Measurements from ENCODE around the gene IMMP1L. TPM values are rescaled to one million over a fixed set of nuclear protein-coding genes. Genes with fewer than 3 reads are reported as not detected.

Gene IMMP1L
- polyA plus RNA-seq, 1 donor (not counting 4 experiments of a cell fraction or from before 2014, with no cell fraction given), result 39.8 TPM

DNA sequence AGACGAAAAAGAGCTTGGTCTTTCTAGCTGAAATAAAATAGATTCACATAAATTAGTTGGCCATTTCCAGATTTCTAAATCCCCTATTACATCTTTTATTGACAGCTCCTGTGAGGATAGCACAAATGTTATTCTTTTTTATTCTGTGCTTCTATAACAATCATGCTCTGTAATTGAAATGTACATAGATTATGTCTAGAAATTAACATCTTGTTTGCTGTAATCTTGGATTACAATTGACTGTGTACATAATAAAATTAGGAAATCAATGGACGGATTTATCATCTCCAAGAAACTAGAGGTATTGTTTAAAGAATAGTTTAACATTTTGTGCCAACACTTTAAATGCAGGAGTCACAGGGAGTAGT lies 31.2 kb downstream of the IMMP1L start:
- TF ChIP-seq, protein P1, sequence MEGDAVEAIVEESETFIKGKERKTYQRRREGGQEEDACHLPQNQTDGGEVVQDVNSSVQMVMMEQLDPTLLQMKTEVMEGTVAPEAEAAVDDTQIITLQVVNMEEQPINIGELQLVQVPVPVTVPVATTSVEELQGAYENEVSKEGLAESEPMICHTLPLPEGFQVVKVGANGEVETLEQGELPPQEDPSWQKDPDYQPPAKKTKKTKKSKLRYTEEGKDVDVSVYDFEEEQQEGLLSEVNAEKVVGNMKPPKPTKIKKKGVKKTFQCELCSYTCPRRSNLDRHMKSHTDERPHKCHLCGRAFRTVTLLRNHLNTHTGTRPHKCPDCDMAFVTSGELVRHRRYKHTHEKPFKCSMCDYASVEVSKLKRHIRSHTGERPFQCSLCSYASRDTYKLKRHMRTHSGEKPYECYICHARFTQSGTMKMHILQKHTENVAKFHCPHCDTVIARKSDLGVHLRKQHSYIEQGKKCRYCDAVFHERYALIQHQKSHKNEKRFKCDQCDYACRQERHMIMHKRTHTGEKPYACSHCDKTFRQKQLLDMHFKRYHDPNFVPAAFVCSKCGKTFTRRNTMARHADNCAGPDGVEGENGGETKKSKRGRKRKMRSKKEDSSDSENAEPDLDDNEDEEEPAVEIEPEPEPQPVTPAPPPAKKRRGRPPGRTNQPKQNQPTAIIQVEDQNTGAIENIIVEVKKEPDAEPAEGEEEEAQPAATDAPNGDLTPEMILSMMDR (optimal IDR thresholded peaks at IDR 0.05 in 1 of 3, IDR thresholded peaks at IDR 0.05 in 1 of 3, conservative IDR thresholded peaks at IDR 0.05 in 1 of 3; ENCODE audit: extremely low read depth in 1 of 3, insufficient read depth in 2 of 3, low read length in 3 of 3), result no peak
- no peak for TF ChIP-seq EZH2 (IDR thresholded peaks at IDR 0.05; ENCODE audit: low read length)
- no peaks in the 10 kb centered on the region for H3K36me3 ChIP-seq (ENCODE audit: control insufficient read depth in 2 of 2, extremely low read depth in 1 of 2, insufficient read depth in 2 of 2, low read length in 2 of 2)
- FAIRE-seq (no peak), DNase-seq (ENCODE audit: low read depth, low spot score) (no peak)
- H3K27ac ChIP-seq (ENCODE audit: control insufficient read depth, insufficient read depth, low read length), result no peak overlapping the region
- H3K9ac ChIP-seq (ENCODE audit: control insufficient read depth, extremely low read depth, insufficient read depth, low read length), result no peak overlapping the region
- no peaks in the 10 kb centered on the region for H3K4me1 ChIP-seq (ENCODE audit: control insufficient read depth, extremely low read depth, insufficient read depth, low read length)
- no peaks in the 10 kb centered on the region for H3K9me1 ChIP-seq (ENCODE audit: control insufficient read depth, extremely low read depth, insufficient read depth, low read length)
- H3K4me3 ChIP-seq (ENCODE audit: control insufficient read depth in 2 of 3, extremely low read depth in 1 of 3, insufficient read depth in 2 of 3, low read depth in 1 of 3, low read length in 3 of 3), result no peak overlapping the region
- H2AFZ ChIP-seq (ENCODE audit: control insufficient read depth, low read length), result no peak overlapping the region
- peaks cover 2% of the 10 kb centered on the region for H3K79me2 ChIP-seq (ENCODE audit: control insufficient read depth, insufficient read depth, low read length)
- H3K9me3 ChIP-seq (ENCODE audit: control insufficient read depth, low read depth, low read length), result no peaks in the 10 kb centered on the region
- H3K27me3 ChIP-seq (ENCODE audit: control insufficient read depth, extremely low read depth, insufficient read depth, low read length), result no peaks in the 10 kb centered on the region
- H3K4me2 ChIP-seq (ENCODE audit: control insufficient read depth, extremely low read depth, insufficient read depth, low read depth, low read length), result no peak overlapping the region
- peaks cover 3% of the 10 kb centered on the region for H4K20me1 ChIP-seq (ENCODE audit: control insufficient read depth, extremely low read depth, insufficient read depth, low read length)
- dilution Hi-C loops (cut with MboI; ENCODE audit: extremely low pct_ligation_motif_present, low sequenced_read_pairs), result no loop called here

DNA sequence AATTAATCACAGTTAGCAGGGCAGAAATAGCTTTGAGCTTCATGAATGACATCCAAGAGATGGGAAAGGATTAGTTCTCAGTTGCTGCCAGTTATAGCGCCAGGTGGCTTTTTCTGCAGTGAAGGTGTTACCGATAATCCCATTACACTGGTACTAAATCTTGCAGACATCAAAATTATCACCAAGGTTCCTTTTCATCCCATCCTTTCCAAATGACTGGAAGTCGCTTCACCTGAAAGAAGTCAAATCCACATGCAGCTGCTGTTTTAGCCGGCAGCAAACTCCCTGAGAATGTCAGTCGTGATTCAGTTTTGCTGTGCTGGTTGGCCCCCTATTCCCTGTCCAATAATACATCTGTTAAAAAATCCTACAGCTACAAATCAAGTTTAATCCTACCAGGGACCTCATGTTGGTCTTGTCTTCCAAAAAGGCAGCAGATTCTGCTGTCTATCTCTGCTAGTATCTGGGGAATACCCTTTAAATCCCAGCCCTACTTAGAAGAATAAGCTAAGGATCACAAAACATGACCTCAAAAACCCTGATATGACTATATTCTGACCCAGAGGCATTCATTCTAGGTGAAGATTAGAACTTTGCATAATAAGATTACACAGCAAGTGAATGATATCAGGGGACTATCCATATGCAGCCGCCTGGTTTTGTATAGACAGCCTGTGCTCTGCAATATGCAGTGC lies 31.7 kb downstream of the IMMP1L start:
- FAIRE-seq, result no peak

More for the DNA sequence above, 31.7 kb downstream of the IMMP1L start:
- Histone ChIP-seq H3K27me3 (ENCODE audit: control insufficient read depth, extremely low read depth, insufficient read depth, low read length) (no peaks in the 10 kb centered on the region), H3K9me3 (ENCODE audit: control insufficient read depth, low read depth, low read length) (no peaks in the 10 kb centered on the region), H3K4me1 (ENCODE audit: control insufficient read depth, extremely low read depth, insufficient read depth, low read length) (no peaks in the 10 kb centered on the region), H3K4me3 (ENCODE audit: control insufficient read depth in 2 of 3, extremely low read depth in 1 of 3, insufficient read depth in 2 of 3, low read depth in 1 of 3, low read length in 3 of 3) (no peak overlapping the region), H4K20me1 (ENCODE audit: control insufficient read depth, extremely low read depth, insufficient read depth, low read length) (peaks cover 3% of the 10 kb centered on the region), H3K79me2 (ENCODE audit: control insufficient read depth, insufficient read depth, low read length) (peaks cover 2% of the 10 kb centered on the region), H2AFZ (ENCODE audit: control insufficient read depth, low read length) (no peak overlapping the region), H3K36me3 (ENCODE audit: control insufficient read depth in 2 of 2, extremely low read depth in 1 of 2, insufficient read depth in 2 of 2, low read length in 2 of 2) (no peaks in the 10 kb centered on the region), H3K9me1 (ENCODE audit: control insufficient read depth, extremely low read depth, insufficient read depth, low read length) (no peaks in the 10 kb centered on the region), H3K4me2 (ENCODE audit: control insufficient read depth, extremely low read depth, insufficient read depth, low read depth, low read length) (no peak overlapping the region), H3K9ac (ENCODE audit: control insufficient read depth, extremely low read depth, insufficient read depth, low read length) (no peak overlapping the region), H3K27ac (ENCODE audit: control insufficient read depth, insufficient read depth, low read length) (no peak overlapping the region)
- no peak for TF ChIP-seq EZH2 (IDR thresholded peaks at IDR 0.05; ENCODE audit: low read length)
- TF ChIP-seq, protein P1 (optimal IDR thresholded peaks at IDR 0.05 in 1 of 3, IDR thresholded peaks at IDR 0.05 in 1 of 3, conservative IDR thresholded peaks at IDR 0.05 in 1 of 3; ENCODE audit: extremely low read depth in 1 of 3, insufficient read depth in 2 of 3, low read length in 3 of 3), result no peak
- no peak for DNase-seq (ENCODE audit: low read depth, low spot score)
- dilution Hi-C loops (cut with MboI; ENCODE audit: extremely low pct_ligation_motif_present, low sequenced_read_pairs), result no loop called here
